NCI-H748 (cell line): ENCODE results near the gene HDAC5.
A peak's percentile ranks its signal among the peaks of the same experiment; 100 is the strongest.
"Not testable (repeated sequence)": the region's sequence is repeated elsewhere in the genome, so short reads cannot be mapped to it uniquely, and the experiment has no call there.

ENCODE experiments used
- DNase-seq: peaks from one replicate; lab custom pipeline; 2025; ENCODE audit not compliant: unreplicated experiment; lab: John Stamatoyannopoulos, UW

Gene HDAC5

DNA sequence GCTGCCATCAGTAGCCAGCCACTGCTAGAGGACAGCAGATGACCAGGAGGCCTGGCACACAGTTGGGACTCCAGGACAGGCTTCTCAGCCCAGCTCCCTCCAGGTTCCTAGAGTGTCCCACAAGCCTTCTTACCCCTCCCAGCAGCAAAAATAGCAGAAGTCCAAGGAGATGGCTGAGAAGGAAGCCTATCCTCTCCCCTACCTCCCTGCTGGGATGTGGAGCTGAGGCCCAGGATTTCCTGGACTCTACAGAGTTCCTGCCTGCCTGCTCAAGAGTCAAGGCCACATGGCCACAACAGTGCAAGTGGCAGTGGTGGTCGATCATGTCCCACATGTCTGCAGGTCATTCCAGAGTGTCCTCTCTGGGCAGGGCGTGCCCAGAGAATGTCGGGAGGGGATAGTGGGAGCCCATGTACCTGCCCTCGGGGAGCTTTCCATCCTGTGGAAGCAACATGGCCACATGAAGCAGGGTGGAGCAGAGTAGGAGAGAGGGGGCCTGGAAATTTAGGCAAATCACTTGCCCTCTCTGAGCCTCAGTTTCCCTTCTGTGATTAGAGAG is 10.6 kb upstream of the HDAC5 start:
- no peak for DNase-seq

DNA sequence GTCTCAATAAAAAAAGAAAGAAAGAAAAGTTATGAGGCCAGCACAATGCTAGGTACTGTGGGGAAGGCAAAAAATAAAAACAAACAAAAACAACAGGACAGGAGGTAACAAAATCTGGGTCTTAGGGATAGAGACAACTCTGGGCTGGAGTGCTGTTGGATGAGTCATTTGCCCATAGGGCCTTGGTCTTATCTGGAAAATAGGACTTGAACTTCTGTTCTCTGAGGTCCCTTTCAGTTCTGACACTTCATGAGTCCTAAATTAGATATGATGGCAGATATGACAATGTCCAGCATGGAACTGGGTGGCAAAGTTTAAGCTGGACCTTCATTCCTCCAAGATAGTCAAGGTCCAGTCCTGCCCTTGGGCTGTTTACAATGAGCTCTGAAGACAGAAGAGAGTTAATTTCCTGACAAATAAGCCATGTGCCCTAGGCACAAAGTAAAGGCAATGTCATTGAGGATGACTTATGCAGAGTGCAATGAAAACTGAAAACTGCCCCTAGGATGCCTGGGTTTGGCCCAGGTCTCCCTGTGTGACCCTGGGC is 8.9 kb upstream of the HDAC5 start:
- no peak for DNase-seq

DNA sequence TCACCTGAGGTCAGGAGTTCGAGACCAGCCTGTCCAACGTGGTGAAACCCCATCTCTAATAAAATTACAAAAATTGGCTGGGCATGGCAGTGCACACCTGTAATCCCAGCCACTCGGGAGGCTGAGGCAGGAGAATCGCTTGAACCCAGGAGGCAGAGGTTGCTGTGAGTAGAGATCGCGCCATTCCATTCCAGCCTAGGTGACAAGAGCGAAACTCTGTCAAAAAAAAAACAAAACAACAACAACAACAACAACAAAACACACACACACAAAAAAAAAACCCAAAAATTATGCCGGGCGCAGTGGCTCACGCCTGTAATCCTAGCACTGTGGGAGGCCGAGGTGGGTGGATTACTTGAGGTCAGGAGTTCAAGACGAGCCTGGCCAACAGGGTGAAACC is 7.9 kb upstream of the HDAC5 start:
- DNase-seq: not testable (repeated sequence)

DNA sequence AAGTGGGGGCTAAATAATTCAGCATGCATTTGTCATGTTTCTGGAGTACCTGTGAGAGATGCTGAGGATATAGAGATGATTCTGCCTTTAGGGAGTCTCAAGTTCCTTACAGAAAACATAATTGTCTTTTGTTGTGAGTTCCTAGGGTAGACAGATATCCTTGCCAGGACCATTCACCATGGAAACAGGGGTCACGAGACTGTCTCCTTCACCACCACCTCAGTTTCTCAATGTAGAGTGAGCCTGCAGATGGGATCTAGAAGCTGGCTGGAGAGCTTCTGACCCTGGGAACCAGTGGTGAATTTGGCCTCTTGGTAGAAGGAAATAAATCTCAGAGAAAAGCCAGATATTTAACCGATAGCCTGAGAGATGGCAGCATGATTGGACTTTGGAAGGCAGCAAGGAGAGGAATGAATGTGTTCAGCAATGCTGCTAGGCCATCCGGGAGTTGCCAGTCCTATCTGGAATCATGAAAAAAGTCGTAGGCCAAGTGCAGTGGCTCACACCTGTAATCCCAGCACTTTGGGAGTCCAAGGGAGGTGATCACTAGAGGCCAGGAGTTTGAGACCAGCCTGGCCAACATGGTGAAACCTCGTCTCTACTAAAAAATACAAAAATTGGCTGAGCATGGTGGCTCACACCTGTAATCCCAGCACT is 7.4 kb upstream of the HDAC5 start:
- DNase-seq: no peak

DNA sequence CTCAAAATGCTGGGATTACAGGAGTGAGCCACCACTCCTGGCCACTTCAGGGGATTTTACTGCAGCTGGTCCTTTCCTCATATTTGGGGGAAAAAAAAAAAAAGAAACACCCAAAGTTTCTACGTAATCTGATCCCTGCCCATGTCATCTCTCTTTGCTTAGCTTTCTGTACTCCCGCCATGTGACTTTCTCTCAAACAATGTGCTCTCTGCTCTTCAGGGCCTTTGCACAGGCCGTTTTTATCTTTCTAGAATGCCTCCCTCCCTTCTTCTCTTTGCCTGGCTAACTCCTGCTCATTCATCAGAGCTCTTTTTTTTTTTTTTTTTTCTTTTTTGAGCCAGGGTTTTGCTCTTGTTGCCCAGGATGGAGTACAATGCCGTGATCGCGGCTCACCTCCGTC is 4.9 kb upstream of the HDAC5 start:
- no peak for DNase-seq

DNA sequence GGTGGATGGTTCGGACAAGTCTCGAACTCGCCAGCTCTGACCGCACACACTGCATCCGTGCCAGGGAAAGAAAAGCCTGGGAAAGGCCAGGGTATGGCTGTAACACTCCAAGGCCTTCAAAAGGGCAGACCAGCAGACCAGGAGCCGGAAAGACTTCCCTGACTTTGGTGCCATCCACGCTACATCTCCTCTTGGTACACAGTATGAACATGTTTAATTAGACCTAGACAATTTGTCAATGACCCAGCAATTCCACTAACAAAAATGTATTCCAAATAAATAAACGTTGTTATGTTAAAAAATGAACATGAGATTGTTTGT is 637 bp upstream of the HDAC5 start:
- no peak for DNase-seq

DNA sequence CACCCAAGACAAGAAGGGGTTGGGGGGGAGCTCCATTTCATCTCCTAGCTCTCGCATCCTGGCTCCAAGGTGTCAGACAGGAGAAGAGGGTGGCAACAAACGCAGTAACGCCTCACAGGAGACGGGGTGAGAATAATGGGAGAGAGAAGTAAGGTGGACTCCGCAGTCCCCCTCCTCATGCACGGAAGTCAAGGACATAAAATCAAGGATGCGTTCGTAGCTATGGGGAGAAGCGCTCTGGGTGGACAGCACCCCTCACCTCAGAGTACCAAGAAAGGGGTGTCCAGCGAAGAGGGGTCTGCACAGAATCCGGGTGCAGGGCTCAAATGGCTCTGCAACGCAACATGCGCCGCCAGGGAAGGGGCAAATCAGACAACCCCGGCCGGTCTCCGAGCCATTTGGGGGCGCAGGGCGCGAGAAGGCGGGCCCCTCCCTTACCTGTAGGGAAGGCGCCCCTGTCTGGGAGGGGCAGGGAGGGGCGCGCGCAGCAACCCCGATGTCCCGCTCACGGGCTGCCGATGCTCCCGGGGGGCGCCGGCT is 555 bp downstream of the HDAC5 start:
- DNase-seq: peak; percentile 38

DNA sequence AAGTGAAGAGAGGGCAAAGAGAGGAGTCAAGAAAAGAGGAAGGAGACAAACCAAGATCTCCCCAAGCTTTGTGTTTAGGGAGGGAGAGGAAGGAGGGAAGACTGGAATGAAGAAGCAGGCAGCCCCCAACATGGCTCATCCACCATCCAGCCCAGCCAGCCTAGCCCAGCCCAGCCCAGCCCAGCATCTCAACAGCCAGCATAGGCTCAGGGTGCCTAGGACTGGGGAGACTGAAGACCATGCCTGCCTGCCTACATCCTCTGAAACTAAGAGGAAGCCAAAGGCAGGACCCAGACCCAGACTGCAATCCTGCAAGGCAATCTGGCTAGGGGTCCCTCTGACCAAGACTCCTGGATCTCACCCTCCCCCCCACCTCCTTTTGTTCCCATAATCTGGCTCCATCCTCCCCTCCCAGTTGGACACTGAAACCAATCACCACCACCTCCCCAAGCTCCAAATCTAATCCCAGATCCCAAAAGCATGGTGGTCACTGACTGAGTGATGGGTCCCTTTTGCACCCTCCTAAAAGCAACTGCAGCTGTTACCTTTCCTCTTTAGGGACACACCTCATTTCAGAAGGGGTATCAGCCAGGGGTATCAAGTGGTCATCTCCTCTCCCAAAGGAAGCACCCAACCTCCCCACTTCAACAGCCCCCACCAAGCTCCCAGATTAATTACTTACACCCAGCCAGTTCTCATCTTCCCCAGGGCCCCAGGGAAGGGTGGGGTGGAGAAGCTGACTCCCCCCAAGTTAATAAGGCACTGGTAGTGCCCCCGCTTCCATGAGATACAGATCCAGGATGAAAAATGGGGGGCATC is 1.2 kb downstream of the HDAC5 start:
- no peak for DNase-seq

DNA sequence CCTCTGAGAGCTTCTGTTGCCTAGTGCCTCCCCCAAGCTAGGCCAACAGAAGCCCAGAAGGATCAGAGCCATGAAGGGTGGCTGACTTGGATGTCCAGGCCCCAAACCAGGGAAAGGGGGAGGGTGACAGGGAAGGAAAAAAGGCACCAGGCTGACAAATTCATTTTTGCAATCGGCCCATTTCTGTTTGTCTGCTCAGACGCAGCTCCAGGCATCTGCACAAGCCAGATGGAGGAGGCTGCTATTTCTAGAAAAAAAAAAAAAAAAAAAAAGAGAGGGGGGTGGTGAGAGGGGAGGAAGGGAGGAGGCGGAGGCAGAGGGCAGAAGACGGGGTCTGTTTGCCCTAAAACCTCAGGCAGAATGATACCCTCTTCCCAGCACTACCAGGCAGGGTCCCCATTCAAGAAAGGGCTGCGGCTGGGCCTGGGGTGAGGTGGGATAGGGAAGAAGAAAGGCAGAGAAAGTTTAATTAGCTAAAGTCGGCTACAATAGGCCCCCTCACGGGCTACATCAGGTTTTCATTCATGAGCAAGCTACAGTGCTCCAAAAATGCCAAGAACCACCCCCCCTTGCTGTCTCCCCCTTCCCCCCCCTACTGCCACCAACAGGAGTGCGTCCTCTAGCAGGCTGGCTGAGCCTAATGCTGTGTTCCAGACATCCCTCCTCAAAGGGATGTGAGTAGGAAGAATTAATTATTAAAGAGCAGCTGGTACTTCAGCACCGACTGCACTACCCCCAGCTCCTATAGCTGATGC is 2.4 kb downstream of the HDAC5 start:
- DNase-seq: no peak

DNA sequence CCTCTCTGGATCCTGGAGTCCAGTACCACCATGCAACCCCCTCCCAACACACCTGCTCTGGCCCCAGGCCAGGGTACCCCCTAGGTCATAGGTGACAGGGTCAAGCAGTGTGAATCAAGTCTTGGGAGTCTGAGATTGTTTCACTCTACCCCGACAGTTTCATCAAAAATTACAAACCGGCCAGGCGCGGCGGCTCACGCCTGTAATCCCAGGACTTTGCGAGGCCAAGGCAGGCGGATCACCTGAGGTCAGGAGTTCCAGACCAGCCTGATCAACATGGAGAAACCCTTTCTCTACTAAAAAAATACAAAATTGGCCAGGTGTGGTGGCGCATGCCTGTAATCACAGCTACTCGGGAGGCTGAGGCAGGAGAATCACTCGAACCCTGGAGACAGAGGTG is 3.2 kb downstream of the HDAC5 start:
- DNase-seq: not testable (repeated sequence)

DNA sequence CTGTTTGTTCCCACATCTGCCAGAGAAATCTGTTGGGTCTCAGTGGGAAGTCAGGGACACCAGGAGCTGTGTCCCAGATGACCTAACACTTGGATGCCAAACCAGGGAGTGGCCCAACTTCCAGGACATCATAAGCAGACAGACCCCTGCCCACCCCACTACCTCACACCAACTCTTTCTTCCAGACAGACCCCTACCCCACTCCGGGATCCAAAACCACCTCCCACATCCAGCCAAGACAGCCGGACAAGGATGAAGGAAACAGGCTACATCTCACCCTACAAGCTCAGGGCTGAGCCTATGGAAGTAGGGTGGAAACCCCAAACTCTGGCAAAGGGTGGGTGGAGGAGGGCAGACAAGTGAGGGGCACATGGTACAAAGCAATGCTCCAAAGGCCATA is 3.6 kb downstream of the HDAC5 start:
- DNase-seq: no peak

DNA sequence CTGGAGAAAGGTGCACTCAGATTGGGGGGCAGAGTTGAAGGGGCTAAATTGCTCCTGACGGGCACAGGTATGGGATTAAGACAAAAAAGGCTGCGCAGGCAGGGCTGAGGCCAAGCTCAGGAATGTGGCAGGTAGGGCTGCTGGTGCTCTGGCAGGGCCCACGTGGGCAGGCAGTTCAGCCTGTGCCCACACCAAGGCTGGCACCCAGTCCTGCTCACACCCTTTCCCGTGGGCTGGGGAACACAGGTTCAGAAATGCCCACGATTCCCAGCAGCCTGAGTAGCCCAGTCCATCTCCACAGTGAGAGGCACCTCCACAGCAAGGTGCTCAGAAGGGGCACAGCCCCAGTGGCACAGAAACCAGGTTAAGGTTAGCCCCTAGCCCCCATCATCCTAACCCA is 4.4 kb downstream of the HDAC5 start:
- DNase-seq: no peak

DNA sequence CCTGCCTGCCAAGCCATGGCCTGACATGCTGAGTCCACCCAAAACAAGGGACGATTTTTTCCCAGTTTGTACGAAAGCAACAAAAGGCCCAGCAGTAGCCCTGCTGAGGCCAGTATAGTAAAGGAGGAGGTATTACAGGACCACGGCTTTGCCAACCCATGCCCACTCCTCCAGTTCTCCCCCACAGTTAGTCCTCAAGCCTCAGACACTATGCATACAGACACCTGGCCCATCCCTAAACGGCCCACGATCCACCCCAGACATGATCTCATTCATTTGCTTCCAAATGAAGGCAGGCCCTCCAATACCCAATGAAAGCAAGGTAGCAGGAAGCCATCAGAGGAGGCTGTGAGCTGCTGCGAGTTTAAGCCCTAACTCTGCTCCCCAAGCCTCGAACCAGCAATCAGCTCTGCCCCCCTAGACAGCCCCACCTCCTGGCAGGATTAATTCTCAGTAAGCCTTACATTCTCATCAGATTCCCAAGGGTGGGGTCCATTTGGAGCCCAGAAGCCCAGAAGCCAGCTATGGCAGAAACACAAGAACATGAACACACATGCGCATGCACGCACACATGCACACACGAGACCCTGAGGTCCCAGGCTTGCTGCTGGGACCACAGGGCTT is 4.9 kb downstream of the HDAC5 start:
- no peak for DNase-seq

DNA sequence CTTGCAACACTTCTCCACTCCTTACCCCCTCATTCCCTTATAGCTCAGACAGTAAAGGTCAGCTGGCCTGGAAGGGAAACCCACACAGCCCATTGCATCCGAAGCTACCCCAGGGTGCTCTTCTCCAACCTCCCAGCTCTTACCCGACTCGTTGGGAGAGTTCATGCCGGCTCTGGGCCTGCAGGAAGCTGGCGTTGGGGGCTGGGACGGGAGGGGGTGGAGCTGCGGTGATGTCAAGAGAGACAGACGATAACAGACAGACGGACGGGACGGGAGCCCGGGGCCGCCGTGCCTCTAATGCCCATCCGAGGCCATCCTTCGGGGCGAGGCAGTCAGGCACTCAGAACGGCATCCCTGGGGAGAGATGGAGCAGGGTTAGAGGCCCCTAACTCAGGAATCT is 6.1 kb downstream of the HDAC5 start:
- no peak for DNase-seq

DNA sequence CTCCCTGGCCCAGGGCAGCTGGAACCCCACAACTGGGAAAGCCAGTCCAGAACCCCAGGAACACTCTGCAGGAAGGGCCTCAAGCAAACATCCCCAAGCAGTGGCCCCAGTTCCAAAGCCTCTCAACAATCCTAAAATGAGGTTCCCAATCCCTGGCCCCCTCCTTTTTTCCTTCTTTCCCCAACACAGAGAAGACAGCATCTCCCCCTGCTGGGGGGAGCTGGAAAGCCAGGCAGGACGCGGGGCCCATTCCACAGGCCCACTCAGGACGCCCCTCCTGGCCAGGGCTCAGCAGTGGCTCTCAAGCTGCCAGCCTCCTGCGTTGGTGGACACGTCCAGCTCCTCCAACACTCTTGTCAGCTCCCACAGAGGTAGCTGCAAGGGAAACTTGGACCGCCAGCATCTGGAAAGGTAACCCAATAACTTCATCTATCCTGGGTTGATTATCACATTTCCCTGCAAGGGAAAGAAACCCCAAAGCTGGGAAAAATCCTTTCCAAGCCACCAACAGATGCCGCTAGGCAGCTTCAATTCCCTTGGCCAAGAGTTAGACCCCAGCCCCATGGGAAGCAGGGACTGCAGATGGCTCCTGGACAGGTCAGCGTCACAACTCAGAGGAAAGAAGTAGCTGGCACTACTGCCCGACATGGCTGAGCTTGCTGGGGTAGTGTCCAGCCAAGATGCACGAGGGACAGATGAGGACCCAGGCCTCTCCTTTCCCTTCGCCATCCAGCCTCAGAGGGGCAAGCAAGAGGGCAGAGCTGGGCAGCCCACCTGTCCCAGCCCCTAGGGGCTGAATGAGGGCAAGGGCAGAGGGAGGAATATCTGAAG is 7.6 kb downstream of the HDAC5 start:
- no peak for DNase-seq

DNA sequence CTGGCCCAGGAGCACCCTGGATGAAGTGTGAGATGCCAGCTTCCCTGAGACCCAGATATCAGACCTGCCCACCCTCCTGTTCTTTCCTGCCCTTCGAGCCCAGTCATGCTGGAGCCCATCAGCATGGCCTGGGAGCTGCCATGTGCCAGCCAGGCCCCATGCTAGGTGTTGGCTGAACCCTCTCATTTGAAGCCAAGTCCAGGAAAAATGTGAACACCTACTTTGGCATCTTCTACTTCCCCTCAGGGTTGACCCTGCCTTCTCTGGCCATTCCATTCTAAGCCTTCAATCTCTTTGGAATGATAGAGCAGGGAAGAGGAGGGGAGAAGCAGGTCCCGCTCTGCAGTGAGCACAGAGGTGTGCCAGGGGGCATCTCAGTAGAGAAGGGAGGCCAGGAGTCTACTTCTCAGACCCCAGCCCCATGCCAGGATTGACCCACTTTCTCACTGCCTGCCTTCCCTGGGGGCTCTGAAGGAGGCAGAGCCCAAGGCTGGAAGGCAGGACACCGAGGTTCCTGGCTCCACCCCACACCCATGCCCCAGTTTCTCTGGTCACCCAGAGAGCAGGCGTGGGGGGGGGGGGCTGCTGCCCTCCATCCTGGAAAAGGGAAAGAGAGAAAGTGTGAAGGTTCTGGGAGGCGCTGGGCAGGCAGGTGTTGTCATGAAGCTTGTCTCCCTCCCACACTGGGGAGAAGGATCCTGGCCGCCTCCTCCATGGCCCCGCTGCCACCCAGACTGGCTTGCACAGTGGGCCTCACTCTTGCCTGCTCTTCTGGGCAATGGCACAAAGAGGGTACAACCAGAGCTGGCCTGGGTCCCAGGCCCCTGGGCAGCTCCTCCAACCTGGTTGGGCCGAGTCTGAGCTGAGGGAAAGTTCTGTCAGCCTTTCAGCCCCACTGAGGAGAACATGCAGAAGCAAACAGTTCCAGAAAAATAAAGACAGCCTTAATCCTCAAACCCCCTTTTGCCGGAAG is 9.3 kb downstream of the HDAC5 start:
- DNase-seq: no peak

DNA sequence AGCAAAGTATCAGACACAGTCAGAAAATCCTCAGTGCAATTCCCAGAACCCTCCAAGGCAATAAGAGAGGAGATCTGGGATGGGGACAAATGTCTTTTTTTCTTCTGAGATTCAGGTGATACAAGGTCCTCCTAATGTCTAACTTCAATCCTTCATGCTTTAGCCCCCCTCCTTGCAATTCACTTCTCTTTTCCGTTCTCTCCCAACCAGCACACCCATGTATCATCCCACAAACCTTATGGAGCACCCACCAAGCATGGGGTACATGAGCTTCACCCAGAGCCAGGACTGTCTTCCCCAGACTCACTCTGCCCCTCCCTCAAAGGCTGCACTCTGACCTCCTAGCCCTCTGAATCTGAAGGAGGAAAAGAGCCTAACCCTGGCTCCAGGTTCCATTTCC is 10.1 kb downstream of the HDAC5 start:
- no peak for DNase-seq

DNA sequence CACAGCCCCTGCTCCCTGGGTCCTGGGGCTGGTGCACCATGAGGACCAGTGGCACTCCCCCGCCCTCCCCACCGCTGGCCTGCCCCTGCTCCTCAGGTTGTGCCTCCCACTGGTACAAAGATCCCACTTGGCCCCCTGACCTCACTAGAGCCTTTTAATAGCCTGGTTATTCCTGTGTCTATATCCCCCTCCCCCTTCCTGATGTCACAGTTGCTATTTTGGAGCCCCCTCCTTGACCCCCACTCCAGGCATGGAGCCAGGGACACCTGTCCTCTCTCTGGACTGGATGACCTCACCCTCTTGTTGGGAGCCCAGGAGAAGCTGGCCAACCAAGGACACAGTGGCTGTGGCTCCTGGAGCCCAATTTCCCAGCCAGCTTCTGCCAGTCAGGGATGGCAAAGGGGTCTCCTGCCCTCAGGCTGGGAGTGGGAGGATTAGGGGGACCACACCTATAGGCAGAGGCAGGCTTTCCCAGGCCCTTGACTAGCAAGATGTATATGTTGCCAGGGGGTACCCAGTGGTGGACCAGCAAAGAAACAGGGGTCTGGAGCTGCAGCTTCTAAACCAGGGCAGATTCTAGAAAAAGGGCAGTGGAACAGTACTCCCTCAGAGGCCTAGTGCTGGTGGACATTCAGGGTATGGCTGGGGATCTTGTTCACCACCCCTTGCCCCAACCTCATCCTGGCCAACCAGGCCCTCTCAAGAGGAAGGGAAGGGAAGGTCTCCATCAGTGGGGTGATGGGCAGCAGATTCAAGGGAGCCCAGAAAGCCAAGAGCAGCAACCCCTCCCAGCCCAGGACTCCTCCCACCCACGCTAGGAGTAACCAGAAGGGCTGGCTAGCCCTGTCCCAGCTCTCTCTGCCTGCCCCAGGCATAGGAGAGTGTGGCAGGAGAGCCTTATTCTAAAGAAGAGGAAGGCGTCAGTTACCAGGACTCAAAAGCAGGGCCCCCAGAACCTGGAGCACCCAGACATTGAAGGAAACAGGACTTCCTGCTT is 10.9 kb downstream of the HDAC5 start:
- no peak for DNase-seq
